HEK293 (cell line): ENCODE results near the gene MUSTN1.

Source experiments
- CTCF ChIP-seq: fragments of 450-650 bp; formaldehyde crosslinking; IDR thresholded peaks from 2 replicates; pipeline ENCODE4 v1.5.1; 2016; ENCODE audit warnings: missing biosample characterization, missing genetic modification characterization
- MEIS1 ChIP-seq: sonication (generic); formaldehyde crosslinking; IDR thresholded peaks from 2 replicates; pipeline ENCODE4 v1.8.1; 2022; ENCODE audit warnings: missing genetic modification reagents, mild to moderate bottlenecking, borderline replicate concordance
- REST ChIP-seq: fragments of 450-650 bp; formaldehyde crosslinking; IDR thresholded peaks from 2 replicates; pipeline ENCODE4 v1.5.1; 2016; ENCODE audit warnings: missing biosample characterization, missing genetic modification characterization
- TCF7L2 ChIP-seq: IDR thresholded peaks from 2 replicates; pipeline ENCODE4 v1.6.1; 2011; ENCODE audit warnings: low read depth, mild to moderate bottlenecking, inconsistent platforms, low read length, moderate library complexity, borderline replicate concordance
- YY1 ChIP-seq: fragments of 450-650 bp; formaldehyde crosslinking; IDR thresholded peaks from 2 replicates; pipeline ENCODE4 v1.5.1; 2018; ENCODE audit warnings: missing biosample characterization, missing genetic modification characterization
- ZNF350 ChIP-seq: fragments of 450-650 bp; formaldehyde crosslinking; IDR thresholded peaks from 2 replicates; pipeline ENCODE4 v1.5.0; 2017; ENCODE audit warnings: missing biosample characterization, mild to moderate bottlenecking, missing genetic modification characterization
- ZNF623 ChIP-seq: fragments of 450-650 bp; formaldehyde crosslinking; IDR thresholded peaks from 2 replicates; pipeline ENCODE4 v1.5.1; 2016; ENCODE audit warnings: missing biosample characterization, missing genetic modification characterization

GRCh38 chr3:52839268-52839575 is 4.4 kb upstream of the MUSTN1 start:
- TF ChIP-seq TCF7L2 = no peak
- no peak for TF ChIP-seq YY1 (tag by site-specific recombination)
- no peak for TF ChIP-seq CTCF (tag by site-specific recombination)
- no peak for TF ChIP-seq ZNF350 (tag by site-specific recombination)
- no peak for TF ChIP-seq MEIS1 (CRISPR knock-in tag)
- TF ChIP-seq ZNF623 (tag by site-specific recombination) = no peak
- TF ChIP-seq REST = no peak
